ENCODE data around the gene MRPL54. TPM values are rescaled to one million over a fixed set of nuclear protein-coding genes. Genes with fewer than 3 reads are reported as not detected.

The MRPL54 gene
- total and polyA plus RNA-seq, 2 experiments from 2014 or later, result 37.9 to 91.2 TPM

- Histone ChIP-seq H3K4me1 (ENCODE audit: low read depth) (no peaks in the 10 kb centered on the region), H3K36me3 (peaks cover 3% of the 10 kb centered on the region), H3K27ac (no peak overlapping the region), H3K27me3 (no peaks in the 10 kb centered on the region), H3K4me3 (no peak overlapping the region), H3K9me3 (ENCODE audit: low read depth) (no peaks in the 10 kb centered on the region)
- no peak for TF ChIP-seq CTCF (IDR thresholded peaks at IDR 0.05; ENCODE audit: low read depth, low read length)
- no peak for DNase-seq (ENCODE audit: low read depth in 1 of 2, low spot score in 1 of 2)
These were observed 17.0 kb upstream of the MRPL54 start for GRCh38 chr19:3745363-3746045.

DNA sequence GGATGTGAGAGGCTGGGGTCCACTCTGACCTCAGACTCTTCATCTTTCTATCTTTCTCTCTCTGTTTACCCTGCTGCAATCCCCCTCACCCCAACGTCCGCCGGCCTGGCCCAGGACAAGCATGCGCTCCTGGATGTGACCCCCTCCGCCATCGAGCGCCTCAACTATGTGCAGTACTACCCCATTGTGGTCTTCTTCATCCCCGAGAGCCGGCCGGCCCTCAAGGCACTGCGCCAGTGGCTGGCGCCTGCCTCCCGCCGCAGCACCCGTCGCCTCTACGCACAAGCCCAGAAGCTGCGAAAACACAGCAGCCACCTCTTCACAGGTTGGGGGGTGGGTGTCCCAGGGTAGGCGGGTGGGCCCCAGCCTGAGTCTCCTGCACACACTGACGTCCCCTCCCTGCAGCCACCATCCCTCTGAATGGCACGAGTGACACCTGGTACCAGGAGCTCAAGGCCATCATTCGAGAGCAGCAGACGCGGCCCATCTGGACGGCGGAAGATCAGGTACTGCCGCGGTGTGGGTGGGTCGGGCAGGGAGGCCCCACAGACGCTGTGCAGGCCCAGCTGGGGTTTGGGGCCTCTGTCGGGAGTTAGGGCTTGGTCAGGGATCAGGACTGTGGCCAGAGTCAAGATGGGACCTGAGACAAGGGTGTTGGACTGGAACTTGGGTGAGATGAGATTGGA lies 16.0 kb upstream of the MRPL54 start:
- Histone ChIP-seq H3K4me3 (no peak overlapping the region), H3K27ac (no peak overlapping the region), H3K36me3 (peaks cover 6% of the 10 kb centered on the region), H3K9me3 (ENCODE audit: low read depth) (no peaks in the 10 kb centered on the region), H3K27me3 (no peaks in the 10 kb centered on the region), H3K4me1 (ENCODE audit: low read depth) (no peaks in the 10 kb centered on the region)
- no peak for DNase-seq (ENCODE audit: low read depth in 1 of 2, low spot score in 1 of 2)
- no peak for TF ChIP-seq CTCF (IDR thresholded peaks at IDR 0.05; ENCODE audit: low read depth, low read length)

DNA sequence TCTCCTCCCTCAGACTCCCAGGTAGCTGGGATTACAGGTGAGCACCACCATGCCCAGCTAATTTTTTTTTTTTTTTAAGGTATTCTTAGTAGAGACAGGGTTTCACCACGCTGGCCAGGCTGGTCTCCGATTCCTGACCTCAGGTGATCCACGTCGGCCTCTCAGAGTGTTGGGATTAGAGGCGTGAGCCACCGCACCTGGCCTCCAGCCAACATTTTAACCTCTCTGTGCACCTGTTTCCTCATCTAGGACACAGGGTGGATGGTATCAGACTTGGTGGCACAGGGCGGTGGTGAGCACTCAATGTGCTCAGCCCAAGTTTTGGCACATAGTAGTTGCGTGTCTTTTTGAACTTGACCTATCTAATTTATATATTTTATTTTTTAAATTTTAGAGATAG lies 13.5 kb upstream of the MRPL54 start:
- TF ChIP-seq CTCF (IDR thresholded peaks at IDR 0.05; ENCODE audit: low read depth, low read length), result no peak
- H3K27me3 ChIP-seq, result no peaks in the 10 kb centered on the region
- no peak for DNase-seq (ENCODE audit: low read depth in 1 of 2, low spot score in 1 of 2)
- no peak overlapping the region for H3K4me3 ChIP-seq
- H3K27ac ChIP-seq, result no peak overlapping the region
- no peaks in the 10 kb centered on the region for H3K9me3 ChIP-seq (ENCODE audit: low read depth)
- no peaks in the 10 kb centered on the region for H3K4me1 ChIP-seq (ENCODE audit: low read depth)
- peaks cover 6% of the 10 kb centered on the region for H3K36me3 ChIP-seq

GRCh38 chr19:3750211-3750610 lies 12.3 kb upstream of the MRPL54 start:
- H3K9me3 ChIP-seq (ENCODE audit: low read depth), result no peaks in the 10 kb centered on the region
- H3K27me3 ChIP-seq, result no peaks in the 10 kb centered on the region
- H3K36me3 ChIP-seq, result peaks cover 6% of the 10 kb centered on the region
- no peak overlapping the region for H3K27ac ChIP-seq
- TF ChIP-seq CTCF (IDR thresholded peaks at IDR 0.05; ENCODE audit: low read depth, low read length), result no peak
- no peak for DNase-seq (ENCODE audit: low read depth in 1 of 2, low spot score in 1 of 2)
- H3K4me3 ChIP-seq, result no peak overlapping the region
- no peaks in the 10 kb centered on the region for H3K4me1 ChIP-seq (ENCODE audit: low read depth)

DNA sequence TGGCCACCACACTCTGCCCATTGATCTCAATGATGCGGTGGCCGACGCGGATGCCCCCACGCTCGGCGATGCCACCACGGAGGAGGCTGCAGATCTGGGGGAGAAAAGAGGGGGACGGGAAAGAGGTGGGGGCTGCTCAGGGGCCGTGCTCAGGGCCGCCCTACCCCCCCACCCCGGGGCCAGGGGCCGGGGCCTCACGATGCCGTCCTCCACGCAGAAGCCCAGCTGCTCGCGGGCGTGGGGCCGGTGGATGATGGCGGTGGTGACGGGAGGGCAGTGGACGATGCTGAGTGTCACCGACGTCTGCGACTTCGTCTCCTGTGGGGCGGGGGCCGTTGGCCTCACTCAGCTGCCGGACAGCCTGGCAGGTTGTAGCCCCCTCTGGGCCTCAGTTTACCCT lies 11.2 kb upstream of the MRPL54 start:
- H3K4me3 ChIP-seq, result no peak overlapping the region
- H3K27ac ChIP-seq, result no peak overlapping the region
- no peaks in the 10 kb centered on the region for H3K27me3 ChIP-seq
- no peaks in the 10 kb centered on the region for H3K4me1 ChIP-seq (ENCODE audit: low read depth)
- no peak for TF ChIP-seq CTCF (IDR thresholded peaks at IDR 0.05; ENCODE audit: low read depth, low read length)
- DNase-seq (ENCODE audit: low read depth in 1 of 2, low spot score in 1 of 2), result no peak
- peaks cover 6% of the 10 kb centered on the region for H3K36me3 ChIP-seq
- H3K9me3 ChIP-seq (ENCODE audit: low read depth), result no peaks in the 10 kb centered on the region
